GM12891 (cell line): ENCODE measurements around the gene ZNF253.

Experiments
- POLR2A ChIP-seq: IDR thresholded peaks from 2 replicates; pipeline ENCODE4 v1.6.1; 2011; ENCODE audit warnings: low read depth, low read length, control low read depth
- POLR2AphosphoS5 ChIP-seq: IDR thresholded peaks from 2 replicates; pipeline ENCODE4 v1.6.1; 2011; ENCODE audit warnings: low read depth, low read length, control low read depth
- SPI1 ChIP-seq: IDR thresholded peaks from 2 replicates; pipeline ENCODE4 v1.6.1; 2011; ENCODE audit warnings: low read depth, low read length, control low read depth
- TAF1 ChIP-seq: IDR thresholded peaks from 2 replicates; pipeline ENCODE4 v1.6.1; 2011; ENCODE audit warnings: low read depth, low read length, control low read depth

- no peak for TF ChIP-seq POLR2A
- TF ChIP-seq POLR2AphosphoS5, result no peak
- TF ChIP-seq TAF1, result no peak
- no peak for TF ChIP-seq SPI1
Measured at GRCh38 chr19:19877724-19878123, 12.0 kb downstream of the ZNF253 start.
